ENCODE measurements around the gene MS4A6A.

GRCh38 chr11:60159284-60159683 lies 23.6 kb downstream of the MS4A6A start:
- no peak for TF ChIP-seq RAD21 (IDR thresholded peaks at IDR 0.05; ENCODE audit: low read length)
- TF ChIP-seq MXI1 (IDR thresholded peaks at IDR 0.05; ENCODE audit: low read depth, low read length) = no peak
- TF ChIP-seq CTCF (IDR thresholded peaks at IDR 0.05) = no peak
- TF ChIP-seq, protein P1, sequence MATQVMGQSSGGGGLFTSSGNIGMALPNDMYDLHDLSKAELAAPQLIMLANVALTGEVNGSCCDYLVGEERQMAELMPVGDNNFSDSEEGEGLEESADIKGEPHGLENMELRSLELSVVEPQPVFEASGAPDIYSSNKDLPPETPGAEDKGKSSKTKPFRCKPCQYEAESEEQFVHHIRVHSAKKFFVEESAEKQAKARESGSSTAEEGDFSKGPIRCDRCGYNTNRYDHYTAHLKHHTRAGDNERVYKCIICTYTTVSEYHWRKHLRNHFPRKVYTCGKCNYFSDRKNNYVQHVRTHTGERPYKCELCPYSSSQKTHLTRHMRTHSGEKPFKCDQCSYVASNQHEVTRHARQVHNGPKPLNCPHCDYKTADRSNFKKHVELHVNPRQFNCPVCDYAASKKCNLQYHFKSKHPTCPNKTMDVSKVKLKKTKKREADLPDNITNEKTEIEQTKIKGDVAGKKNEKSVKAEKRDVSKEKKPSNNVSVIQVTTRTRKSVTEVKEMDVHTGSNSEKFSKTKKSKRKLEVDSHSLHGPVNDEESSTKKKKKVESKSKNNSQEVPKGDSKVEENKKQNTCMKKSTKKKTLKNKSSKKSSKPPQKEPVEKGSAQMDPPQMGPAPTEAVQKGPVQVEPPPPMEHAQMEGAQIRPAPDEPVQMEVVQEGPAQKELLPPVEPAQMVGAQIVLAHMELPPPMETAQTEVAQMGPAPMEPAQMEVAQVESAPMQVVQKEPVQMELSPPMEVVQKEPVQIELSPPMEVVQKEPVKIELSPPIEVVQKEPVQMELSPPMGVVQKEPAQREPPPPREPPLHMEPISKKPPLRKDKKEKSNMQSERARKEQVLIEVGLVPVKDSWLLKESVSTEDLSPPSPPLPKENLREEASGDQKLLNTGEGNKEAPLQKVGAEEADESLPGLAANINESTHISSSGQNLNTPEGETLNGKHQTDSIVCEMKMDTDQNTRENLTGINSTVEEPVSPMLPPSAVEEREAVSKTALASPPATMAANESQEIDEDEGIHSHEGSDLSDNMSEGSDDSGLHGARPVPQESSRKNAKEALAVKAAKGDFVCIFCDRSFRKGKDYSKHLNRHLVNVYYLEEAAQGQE (IDR thresholded peaks at IDR 0.05; ENCODE audit: low read depth, low read length) = no peak
- no peak for TF ChIP-seq NFIC (IDR thresholded peaks at IDR 0.05; ENCODE audit: borderline replicate concordance)
- no peak for TF ChIP-seq TAF1 (IDR thresholded peaks at IDR 0.05; ENCODE audit: borderline replicate concordance, low read depth, low read length)
- TF ChIP-seq YY1 (IDR thresholded peaks at IDR 0.05; ENCODE audit: low read depth) = no peak
- TF ChIP-seq FOSL2 (IDR thresholded peaks at IDR 0.05; ENCODE audit: borderline replicate concordance, low read depth) = no peak
- no peak for TF ChIP-seq ELF1 (IDR thresholded peaks at IDR 0.05)
- no peak for TF ChIP-seq RFX5 (IDR thresholded peaks at IDR 0.05; ENCODE audit: low read length)
- no peak for TF ChIP-seq GABPA (IDR thresholded peaks at IDR 0.05; ENCODE audit: low read depth)
- TF ChIP-seq EZH2phosphoT487 (IDR thresholded peaks at IDR 0.05; ENCODE audit: borderline replicate concordance, low read depth) = no peak
- TF ChIP-seq FOXM1 (IDR thresholded peaks at IDR 0.05; ENCODE audit: low read depth) = no peak
- no peak for TF ChIP-seq TEAD4 (IDR thresholded peaks at IDR 0.05; ENCODE audit: borderline replicate concordance, insufficient read depth)
